Heart right ventricle (tissue), 16 donors: ENCODE results near the gene HIP1R. TPM values are rescaled to one million over a fixed set of nuclear protein-coding genes. Genes with fewer than 3 reads are reported as not detected.
A peak's percentile ranks its signal among the peaks of the same experiment; 100 is the strongest.

Experiments used
- ATAC-seq, 8 donors: fragments of 200-7000 bp; cut with Tn5 transposase; one replicate each; pipeline ENCODE4 v1.9.1; 2020; ENCODE audit warnings: mild to moderate bottlenecking in 8 of 8, moderate library complexity in 8 of 8, moderate number of reproducible peaks in 1 of 8
- DNase-seq, 2 donors: peaks; one replicate each; pipeline ENCODE4 v3.0.0-alpha.2; 2020
- H3K27ac ChIP-seq, 10 donors: fragments of 200-600 bp; sonication (generic) in 2 of 10; one replicate each; pipeline versions ENCODE4 v1.5.0 to v1.8.0; 2020 to 2022; ENCODE audit warnings: mild to moderate bottlenecking in 3 of 10
- H3K27me3 ChIP-seq, 7 donors: fragments of 200-600 bp; one replicate each; pipeline ENCODE4 v1.8.0; 2021 to 2022; ENCODE audit warnings: mild to moderate bottlenecking in 2 of 7
- H3K36me3 ChIP-seq, 9 donors: fragments of 200-600 bp; sonication (generic) in 1 of 9; one replicate each; pipeline versions ENCODE4 v1.5.0 to v1.8.0; 2020 to 2022; ENCODE audit warnings: mild to moderate bottlenecking in 2 of 9
- H3K4me1 ChIP-seq, 9 donors: fragments of 200-600 bp; sonication (generic) in 1 of 9; one replicate each; pipeline versions ENCODE4 v1.5.0 to v1.8.0; 2020 to 2022; ENCODE audit warnings: mild to moderate bottlenecking in 4 of 9
- H3K4me3 ChIP-seq, 10 donors: fragments of 200-600 bp; sonication (generic) in 2 of 10; one replicate each; pipeline versions ENCODE4 v1.5.0 to v1.8.0; 2020 to 2022; ENCODE audit warnings: mild to moderate bottlenecking in 7 of 10, moderate library complexity in 2 of 10
- H3K9me3 ChIP-seq, 11 donors: fragments of 200-600 bp in 10 of 11; sonication (generic) in 2 of 11; one replicate each; pipeline versions ENCODE4 v1.5.0 to v1.8.0; 2013 to 2022; ENCODE audit warnings: mild to moderate bottlenecking in 2 of 11, control low read depth in 1 of 11, moderate library complexity in 1 of 11
- CTCF ChIP-seq, 9 donors: fragments of 200-600 bp; sonication (generic) in 2 of 9; IDR thresholded peaks; one replicate each; pipeline versions ENCODE4 v1.5.0 to v1.8.0; 2021 to 2022; ENCODE audit warnings: antibody characterized with exemption in 9 of 9, mild to moderate bottlenecking in 5 of 9, moderate library complexity in 1 of 9
- WGBS, 2 donors: extraction: QIAGEN DNeasy Blood & Tissue Kit; methylation state at CpG; one replicate each; pipeline ENCODE4 v1.1.7; 2013; ENCODE audit warnings: inconsistent platforms in 1 of 2; 5-methylcytosine and 5-hydroxymethylcytosine counted together
- intact Hi-C, 10 donors: fragments of 100-400 bp; cut with DNase I; formaldehyde crosslinking; loops; one replicate each; pipeline versions ENCODE4 v1.11.1 to v1.14.2; 2022
- polyA plus RNA-seq, 2 donors: library from polyadenylated mRNA; stranded (reverse); fragments of 200-250 nt; gene quantifications; one replicate each; pipeline ENCODE4 v1.2.3, GENCODE V29; 2013
- total RNA-seq, 10 donors: library from RNA; stranded (reverse); fragmentation: NEBNext Ultra II Directional in 3 of 10; extraction: Animal tissue kit (Norgen Biotek cat#: 25700) in 3 of 10; gene quantifications; one replicate each; pipeline versions ENCODE4 v1.2.1 to v1.2.4, GENCODE V29; 2021 to 2023
- donor health status: Arrhythmogenic right ventricular cardiomyopathy.
- donor health status: ischemic (EF 13 %, LVEDD 7.1; RV severe dilation, severe dysfunction).
- donor health status: healthy with polysubstance abuse.
- donor health status: DM: no; HTN: yes; CAD: no.
- donor health status: DM: no; HTN: no; CAD: no.
- donor health status: ischemic (EF 25% LVEDD 6.9; RV normal size, moderate dysfunction).
- donor health status: ischemic (EF 25% LVEDD 5.7; RV mildly dilated, moderate dysfunction).
- donor health status: healthy.
- donor health status: DM: yes; HTN: yes; CAD: no.
- donor health status: Ischemic cardiomyopathy.
- donor health status: ischemic (EF 35%, LVEDD 5.7; RV mildly dilated, moderate dysfunction).
- donor health status: nonischemic (EF 11% LVEDD 7.7; RV severe dilation, severe dysfunction).
- donor health status: DM: yes; HTN: yes; CAD: no.
- donor health status: PGD.
- donor health status: ischemic (EF 29% LVEDD 5.4; RV normal size, mild dysfunction).
- donor health status: nonischemic (EF 23%, LVEDD 6.1; RV moderate dilation, normal function).

The HIP1R gene
- total and polyA plus RNA-seq, 12 donors: 13.7 to 37.7 (median 18.0) TPM

- peaks cover 0 to 64% (median 9%) of the 10 kb centered on the region in 9 donors for H3K36me3 ChIP-seq
- no peak for TF ChIP-seq CTCF (IDR thresholded peaks at IDR 0.05)
- H3K9me3 ChIP-seq: no peaks in the 10 kb centered on the region
- ATAC-seq (no peak), DNase-seq (no peak)
- intact Hi-C loops: loop anchor here in 8 of 10 donors (2.0 to 10.0 kb wide), 6 partner anchors 35 to 375 kb away; partner anchors contain the start of genes MPHOSPH9 (in 4 of the 8), MTRFR (in 4 of the 8) and VPS37B (in 1 of the 8)
- H3K27me3 ChIP-seq: no peaks in the 10 kb centered on the region
- no peak overlapping the region for H3K4me3 ChIP-seq
- WGBS, 2 donors: 43 to 61% methylated on average over 20 of the region's 20 CpGs
- H3K27ac ChIP-seq: peak overlapping the region in 8 of 10 donors; percentile 43 to 76 (median 54)
- peaks cover 11 to 70% (median 61%) of the 10 kb centered on the region in 9 donors for H3K4me1 ChIP-seq
These were observed 26.9 kb downstream of the HIP1R start for GRCh38 chr12:122862110-122862634.

DNA sequence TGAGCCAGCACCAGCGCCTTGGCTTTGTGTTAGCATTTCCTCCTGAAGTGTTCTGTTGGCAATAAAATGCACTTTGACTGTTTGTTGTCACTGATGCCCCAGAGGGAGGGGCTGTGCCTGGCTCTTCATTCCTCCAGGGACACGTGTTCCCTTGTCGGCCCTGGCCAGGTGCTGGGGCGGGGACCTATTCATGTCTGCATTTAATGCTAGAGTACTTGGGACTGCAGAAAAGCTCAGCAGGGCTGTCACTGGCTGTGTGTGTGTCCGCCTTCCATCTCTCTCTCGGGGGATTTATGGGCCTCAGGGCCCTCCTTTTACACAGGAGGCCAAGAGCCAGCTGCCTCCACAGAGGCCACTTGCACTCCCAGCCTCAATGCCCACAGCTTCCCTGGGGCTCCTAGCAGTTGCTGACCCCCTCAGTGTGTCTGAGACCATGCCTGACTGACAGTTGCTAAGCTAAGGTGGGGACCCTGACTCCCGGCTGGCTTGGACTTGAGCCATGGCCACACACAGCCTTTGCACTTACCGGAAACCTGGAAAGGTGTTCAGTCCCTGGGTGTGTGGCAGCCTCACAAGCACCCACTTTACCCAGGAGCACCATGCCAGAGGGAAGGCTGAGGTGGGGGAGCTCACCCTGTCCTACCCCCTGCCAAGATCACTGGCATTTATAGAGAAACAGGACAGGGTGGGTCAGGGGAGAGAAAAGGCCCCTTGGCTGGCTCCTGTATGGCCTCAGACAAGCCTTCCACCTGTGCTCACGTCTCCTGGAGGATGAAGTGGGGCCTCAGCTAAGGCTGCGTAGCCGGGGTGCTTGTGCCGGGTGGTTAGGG, 27.8 kb downstream of the HIP1R start:
- Histone ChIP-seq H3K4me3 (no peak overlapping the region), H3K27me3 (no peaks in the 10 kb centered on the region), H3K36me3 (peaks cover 0 to 67% (median 12%) of the 10 kb centered on the region in 9 donors), H3K4me1 (peaks cover 15 to 79% (median 67%) of the 10 kb centered on the region in 9 donors), H3K27ac (peak overlapping the region in 6 of 10 donors; percentile 1 to 69 (median 40)), H3K9me3 (no peaks in the 10 kb centered on the region)
- no peak for ATAC-seq
- 54 to 58% methylated on average over 11 to 12 of the region's 12 CpGs for WGBS, 2 donors
- no peak for TF ChIP-seq CTCF (IDR thresholded peaks at IDR 0.05)
- intact Hi-C loops: loop anchor here in 8 of 10 donors (2.0 to 10.0 kb wide), 6 partner anchors 34 to 374 kb away; partner anchors contain the start of genes MPHOSPH9 (in 4 of the 8), MTRFR (in 4 of the 8) and VPS37B (in 1 of the 8)
- no peak for DNase-seq

- peak overlapping the region in 7 of 10 donors; percentile 4 to 92 (median 78) for H3K27ac ChIP-seq
- no peak overlapping the region for H3K4me3 ChIP-seq
- TF ChIP-seq CTCF (IDR thresholded peaks at IDR 0.05): no peak
- no peak for ATAC-seq
- intact Hi-C loops: loop anchor here in 7 of 10 donors (5.0 to 10.0 kb wide), 5 partner anchors 32 to 372 kb away; partner anchors contain the start of genes MPHOSPH9 (in 4 of the 7), MTRFR (in 4 of the 7) and VPS37B (in 1 of the 7)
- peaks cover 0 to 69% (median 20%) of the 10 kb centered on the region in 9 donors for H3K36me3 ChIP-seq
- no peak for DNase-seq
- WGBS, 2 donors: 59 to 62% methylated on average over 5 of the region's 5 CpGs
- peaks cover 21 to 95% (median 82%) of the 10 kb centered on the region in 9 donors for H3K4me1 ChIP-seq
- H3K27me3 ChIP-seq: no peaks in the 10 kb centered on the region
- H3K9me3 ChIP-seq: no peaks in the 10 kb centered on the region
These were observed 29.6 kb downstream of the HIP1R start for GRCh38 chr12:122864894-122865253.
